Mesenchymal stem cell (in vitro differentiated cells and primary cell): ENCODE data around the gene CDH18.

Source experiments
- DNase-seq: peaks from one replicate; pipeline ENCODE4 v3.0.0-alpha.2; 2013
- H2AFZ ChIP-seq: one replicate; pipeline ENCODE4 v1.6.1; 2013; ENCODE audit warnings: low read depth, mild to moderate bottlenecking, control low read depth, inconsistent platforms, low read length, moderate library complexity
- H2AK5ac ChIP-seq: 2 replicates; pipeline ENCODE4 v1.6.1; 2013; ENCODE audit warnings: low read length, moderate library complexity, mild to moderate bottlenecking, inconsistent platforms; ENCODE audit not compliant: severe bottlenecking
- H2BK120ac ChIP-seq: one replicate; pipeline ENCODE4 v1.6.1; 2013; ENCODE audit warnings: low read depth, mild to moderate bottlenecking, inconsistent platforms, low read length, moderate library complexity
- H2BK12ac ChIP-seq, 2 experiments: one replicate each; pipeline ENCODE4 v1.6.1; 2013; ENCODE audit warnings: inconsistent platforms in 2 of 2, low read length in 2 of 2, mild to moderate bottlenecking in 2 of 2, moderate library complexity in 2 of 2, control low read depth in 1 of 2
- H2BK15ac ChIP-seq: one replicate; pipeline ENCODE4 v1.6.1; 2013; ENCODE audit warnings: mild to moderate bottlenecking, low read depth, inconsistent platforms; ENCODE audit not compliant: poor library complexity, severe bottlenecking
- H2BK5ac ChIP-seq: 2 replicates; pipeline ENCODE4 v1.6.1; 2013; ENCODE audit warnings: low read depth, mild to moderate bottlenecking, low read length, control low read depth, inconsistent platforms; ENCODE audit not compliant: poor library complexity, severe bottlenecking
- H3K14ac ChIP-seq, 2 experiments: one replicate each; pipeline ENCODE4 v1.6.1; 2013; ENCODE audit warnings: inconsistent platforms in 2 of 2, low read length in 2 of 2, control low read depth in 1 of 2, mild to moderate bottlenecking in 1 of 2, moderate library complexity in 1 of 2
- H3K18ac ChIP-seq, 2 experiments: one replicate each; pipeline ENCODE4 v1.6.1; 2013; ENCODE audit warnings: inconsistent platforms in 2 of 2, low read length in 2 of 2, control low read depth in 1 of 2, low read depth in 1 of 2, mild to moderate bottlenecking in 1 of 2
- H3K23ac ChIP-seq, 2 experiments: one replicate each; pipeline ENCODE4 v1.6.1; 2013; ENCODE audit warnings: inconsistent platforms in 2 of 2, low read length in 2 of 2, mild to moderate bottlenecking in 2 of 2, moderate library complexity in 2 of 2, control low read depth in 1 of 2
- H3K27ac ChIP-seq: 2 replicates; pipeline ENCODE4 v1.5.1; 2013; ENCODE audit warnings: mild to moderate bottlenecking, moderate library complexity, low read length, control low read depth, inconsistent platforms; ENCODE audit not compliant: poor library complexity, severe bottlenecking
- H3K27me3 ChIP-seq, 2 experiments: 2 replicates each; pipeline versions ENCODE4 v1.6.1 to v1.7.0; 2013; ENCODE audit warnings: low read length in 2 of 2, mild to moderate bottlenecking in 2 of 2, moderate library complexity in 2 of 2, control low read depth in 1 of 2, inconsistent platforms in 1 of 2; ENCODE audit not compliant: control insufficient read depth in 1 of 2, insufficient read depth in 1 of 2
- H3K36me3 ChIP-seq, 2 experiments: 2 replicates each; pipeline versions ENCODE4 v1.6.1 to v1.7.0; 2013; ENCODE audit warnings: low read length in 2 of 2, control low read depth in 1 of 2, inconsistent platforms in 1 of 2, low read depth in 1 of 2, mild to moderate bottlenecking in 1 of 2; ENCODE audit not compliant: insufficient read depth in 2 of 2, control insufficient read depth in 1 of 2
- H3K4ac ChIP-seq, 2 experiments: one replicate each; pipeline ENCODE4 v1.6.1; 2013; ENCODE audit warnings: inconsistent platforms in 2 of 2, low read length in 2 of 2, mild to moderate bottlenecking in 2 of 2, moderate library complexity in 2 of 2, control low read depth in 1 of 2, low read depth in 1 of 2
- H3K4me1 ChIP-seq: 2 replicates; pipeline ENCODE4 v1.6.1; 2013; ENCODE audit warnings: low read depth, low read length, control low read depth; ENCODE audit not compliant: control insufficient read depth, insufficient read depth
- H3K4me2 ChIP-seq: 2 replicates; pipeline ENCODE4 v1.6.1; 2013; ENCODE audit warnings: low read length, mild to moderate bottlenecking, inconsistent platforms; ENCODE audit not compliant: poor library complexity, severe bottlenecking
- H3K4me3 ChIP-seq, 2 experiments: 2 replicates each; pipeline versions ENCODE4 v1.5.1 to v1.7.0; 2013; ENCODE audit warnings: low read length in 2 of 2, mild to moderate bottlenecking in 2 of 2, control low read depth in 1 of 2, low read depth in 1 of 2; ENCODE audit not compliant: insufficient read depth in 1 of 2
- H3K79me1 ChIP-seq: replicated peaks from 2 replicates; pipeline ENCODE4 v1.6.1; 2013; ENCODE audit warnings: mild to moderate bottlenecking, control low read depth, low read length, inconsistent platforms; ENCODE audit not compliant: poor library complexity, severe bottlenecking
- H3K9ac ChIP-seq: 2 replicates; pipeline ENCODE4 v1.7.0; 2013; ENCODE audit warnings: mild to moderate bottlenecking, low read length, moderate library complexity
- H3K9me3 ChIP-seq: 2 replicates; pipeline ENCODE4 v1.7.0; 2013; ENCODE audit warnings: mild to moderate bottlenecking, low read length; ENCODE audit not compliant: control insufficient read depth
- H4K8ac ChIP-seq: one replicate; pipeline ENCODE4 v1.6.1; 2013; ENCODE audit warnings: inconsistent platforms, mild to moderate bottlenecking, low read length, moderate library complexity
- H4K91ac ChIP-seq: one replicate; pipeline ENCODE4 v1.6.1; 2013; ENCODE audit warnings: mild to moderate bottlenecking, low read length, inconsistent platforms
- WGBS: methylation state at CpG from one replicate; pipeline ENCODE4 v1.1.7; 2013; ENCODE audit warnings: mixed read lengths; 5-methylcytosine and 5-hydroxymethylcytosine counted together

CDH18 gene

DNA sequence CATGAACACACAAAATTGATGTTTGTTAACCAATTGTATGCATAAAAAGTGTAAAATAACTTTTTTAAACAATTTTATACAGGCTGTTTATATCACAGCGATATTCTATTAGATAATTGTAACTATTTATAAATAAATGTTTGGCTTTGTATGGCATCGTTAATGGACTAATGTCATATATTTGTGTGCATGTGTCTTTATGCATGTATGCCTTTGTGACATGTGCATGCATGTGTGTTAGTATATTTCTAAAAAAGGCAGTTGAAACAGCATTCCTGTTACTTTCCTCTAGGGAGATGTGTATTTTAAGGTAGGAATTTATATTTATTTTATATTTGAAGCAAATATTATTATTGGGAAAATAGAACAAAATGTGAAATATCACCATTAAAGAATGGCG is 268.9 kb downstream of the CDH18 start:
- Histone ChIP-seq H3K4ac (no peak overlapping the region), H3K36me3 (no peaks in the 10 kb centered on the region), H3K79me1 (no peaks in the 10 kb centered on the region), H2AK5ac (no peak overlapping the region), H3K9ac (no peak overlapping the region), H4K91ac (no peak overlapping the region), H2AFZ (no peak overlapping the region), H2BK120ac (no peak overlapping the region), H3K14ac (no peak overlapping the region), H2BK5ac (no peak overlapping the region), H4K8ac (no peak overlapping the region), H2BK15ac (no peak overlapping the region), H3K9me3 (peaks cover 2% of the 10 kb centered on the region), H3K27me3 (no peaks in the 10 kb centered on the region), H3K23ac (no peak overlapping the region), H2BK12ac (no peak overlapping the region), H3K27ac (no peak overlapping the region), H3K18ac (no peak overlapping the region), H3K4me3 (no peak overlapping the region), H3K4me1 (no peaks in the 10 kb centered on the region), H3K4me2 (no peak overlapping the region)
- WGBS: 90% methylated on average over 1 of the region's 3 CpGs
- no peak for DNase-seq

DNA sequence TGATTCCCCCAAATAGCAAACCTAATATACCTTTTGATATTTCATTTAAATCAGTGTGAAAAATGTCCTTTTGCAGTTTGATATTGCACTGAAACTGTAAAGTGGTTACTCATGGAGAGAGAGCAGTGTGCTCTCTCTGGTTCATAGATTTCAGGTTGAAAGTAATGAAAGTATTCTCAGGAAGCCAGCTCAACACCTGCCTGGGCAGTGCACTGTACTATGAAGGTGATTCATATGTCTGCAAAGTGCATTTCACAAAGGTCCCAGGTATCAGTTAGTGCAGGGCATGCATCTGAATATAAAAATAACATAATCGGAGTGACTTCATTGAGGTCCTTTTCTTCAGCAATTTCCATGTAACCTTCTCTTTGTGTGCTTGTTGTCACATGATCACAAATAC is 274.3 kb downstream of the CDH18 start:
- no peak overlapping the region for H3K9ac ChIP-seq
- no peak overlapping the region for H2BK5ac ChIP-seq
- no peaks in the 10 kb centered on the region for H3K27me3 ChIP-seq

DNA sequence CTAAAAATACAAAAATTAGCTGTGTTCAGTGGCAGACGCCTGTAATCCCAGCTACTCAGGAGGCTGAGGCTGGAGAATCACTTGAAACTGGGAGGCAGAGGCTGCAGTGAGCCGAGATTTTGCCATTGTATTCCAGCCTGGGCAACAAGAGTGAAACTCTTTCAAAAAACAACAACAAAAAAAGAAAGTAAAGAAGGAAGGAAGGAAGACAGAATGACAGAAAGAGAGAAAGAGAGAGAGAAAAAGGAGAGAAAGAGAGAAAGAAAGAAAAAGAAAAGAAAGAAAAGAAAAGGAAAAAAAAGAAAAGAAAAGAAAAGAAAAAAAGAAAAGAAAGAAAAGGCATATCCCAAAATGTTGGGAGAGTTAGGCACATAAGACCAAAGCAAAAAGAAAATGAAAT is 278.6 kb downstream of the CDH18 start:
- H2AK5ac ChIP-seq: no peak overlapping the region

More for the DNA sequence above, 274.3 kb downstream of the CDH18 start:
- 100% methylated on average over 1 of the region's 1 CpG for WGBS
- H3K14ac ChIP-seq: no peak overlapping the region
- H3K9me3 ChIP-seq: peaks cover 3% of the 10 kb centered on the region
- H3K27ac ChIP-seq: no peak overlapping the region
- DNase-seq: no peak
- H3K36me3 ChIP-seq: no peaks in the 10 kb centered on the region
- no peak overlapping the region for H2BK15ac ChIP-seq
- H3K4ac ChIP-seq: no peak overlapping the region
- no peak overlapping the region for H3K4me2 ChIP-seq
- no peaks in the 10 kb centered on the region for H3K79me1 ChIP-seq
- no peak overlapping the region for H2BK12ac ChIP-seq
- no peak overlapping the region for H3K18ac ChIP-seq
- no peak overlapping the region for H3K23ac ChIP-seq
- no peaks in the 10 kb centered on the region for H3K4me1 ChIP-seq
- H2AFZ ChIP-seq: no peak overlapping the region
- no peak overlapping the region for H2BK120ac ChIP-seq
- H4K8ac ChIP-seq: no peak overlapping the region
- H3K4me3 ChIP-seq: no peak overlapping the region
- H4K91ac ChIP-seq: no peak overlapping the region
- H2AK5ac ChIP-seq: no peak overlapping the region

DNA sequence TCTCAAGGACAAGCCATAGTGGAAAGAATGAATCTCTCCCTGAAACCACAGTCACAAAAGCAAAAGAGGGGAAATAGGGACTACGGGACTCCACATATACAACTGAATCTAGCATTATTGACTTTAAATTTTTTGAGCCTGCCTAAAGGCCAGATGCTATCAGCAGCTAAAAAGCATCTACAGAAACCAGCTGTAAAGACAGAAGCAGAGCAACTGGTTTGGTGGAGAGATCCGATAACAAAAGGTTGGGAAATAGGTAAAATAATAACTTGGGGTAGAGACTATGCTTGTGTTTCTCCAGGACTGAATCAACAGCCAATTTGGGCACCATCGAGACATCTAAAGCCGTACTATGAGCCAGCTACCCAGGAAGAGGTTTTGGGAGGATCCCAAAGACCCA is 281.2 kb downstream of the CDH18 start:
- no peak overlapping the region for H2BK12ac ChIP-seq
- H3K9ac ChIP-seq: no peak overlapping the region
- H2BK120ac ChIP-seq: no peak overlapping the region
- no peak overlapping the region for H3K4me2 ChIP-seq
- no peak overlapping the region for H2AFZ ChIP-seq
- H3K9me3 ChIP-seq: peaks cover 1% of the 10 kb centered on the region
- no peaks in the 10 kb centered on the region for H3K36me3 ChIP-seq
- no peak overlapping the region for H2AK5ac ChIP-seq
- no peak overlapping the region for H4K91ac ChIP-seq
- no peaks in the 10 kb centered on the region for H3K4me1 ChIP-seq
- H3K18ac ChIP-seq: no peak overlapping the region
- no peak overlapping the region for H3K27ac ChIP-seq
- no peak for DNase-seq
- H4K8ac ChIP-seq: no peak overlapping the region
- H3K79me1 ChIP-seq: no peaks in the 10 kb centered on the region
- H3K4me3 ChIP-seq: no peak overlapping the region
- no peak overlapping the region for H3K23ac ChIP-seq
- WGBS: 92% methylated on average over 3 of the region's 4 CpGs
- H2BK15ac ChIP-seq: no peak overlapping the region
- H3K4ac ChIP-seq: no peak overlapping the region
- no peaks in the 10 kb centered on the region for H3K27me3 ChIP-seq
- no peak overlapping the region for H2BK5ac ChIP-seq
- no peak overlapping the region for H3K14ac ChIP-seq

More for the DNA sequence above, 278.6 kb downstream of the CDH18 start:
- Histone ChIP-seq H3K36me3 (no peaks in the 10 kb centered on the region), H3K27me3 (no peaks in the 10 kb centered on the region), H3K9ac (no peak overlapping the region), H2BK12ac (no peak overlapping the region), H2AFZ (no peak overlapping the region), H3K4me3 (no peak overlapping the region), H3K4me1 (no peaks in the 10 kb centered on the region), H2BK120ac (no peak overlapping the region), H2BK15ac (no peak overlapping the region), H2BK5ac (no peak overlapping the region), H3K4me2 (no peak overlapping the region), H3K27ac (no peak overlapping the region), H3K9me3 (peaks cover 3% of the 10 kb centered on the region), H4K91ac (no peak overlapping the region), H3K79me1 (no peaks in the 10 kb centered on the region), H3K14ac (no peak overlapping the region), H3K18ac (no peak overlapping the region), H3K4ac (no peak overlapping the region), H3K23ac (no peak overlapping the region), H4K8ac (no peak overlapping the region)
- no peak for DNase-seq
- 59% methylated on average over 2 of the region's 2 CpGs for WGBS
